ENCODE results near the gene SPOUT1.

GRCh38 chr9:128822407-128823042, 7.1 kb downstream of the SPOUT1 start:
- no peak for TF ChIP-seq EP300 (IDR thresholded peaks at IDR 0.05)
- TF ChIP-seq CTCF (IDR thresholded peaks at IDR 0.05): no peak
